ENCODE data around the gene PYCR2.

Gene PYCR2

DNA sequence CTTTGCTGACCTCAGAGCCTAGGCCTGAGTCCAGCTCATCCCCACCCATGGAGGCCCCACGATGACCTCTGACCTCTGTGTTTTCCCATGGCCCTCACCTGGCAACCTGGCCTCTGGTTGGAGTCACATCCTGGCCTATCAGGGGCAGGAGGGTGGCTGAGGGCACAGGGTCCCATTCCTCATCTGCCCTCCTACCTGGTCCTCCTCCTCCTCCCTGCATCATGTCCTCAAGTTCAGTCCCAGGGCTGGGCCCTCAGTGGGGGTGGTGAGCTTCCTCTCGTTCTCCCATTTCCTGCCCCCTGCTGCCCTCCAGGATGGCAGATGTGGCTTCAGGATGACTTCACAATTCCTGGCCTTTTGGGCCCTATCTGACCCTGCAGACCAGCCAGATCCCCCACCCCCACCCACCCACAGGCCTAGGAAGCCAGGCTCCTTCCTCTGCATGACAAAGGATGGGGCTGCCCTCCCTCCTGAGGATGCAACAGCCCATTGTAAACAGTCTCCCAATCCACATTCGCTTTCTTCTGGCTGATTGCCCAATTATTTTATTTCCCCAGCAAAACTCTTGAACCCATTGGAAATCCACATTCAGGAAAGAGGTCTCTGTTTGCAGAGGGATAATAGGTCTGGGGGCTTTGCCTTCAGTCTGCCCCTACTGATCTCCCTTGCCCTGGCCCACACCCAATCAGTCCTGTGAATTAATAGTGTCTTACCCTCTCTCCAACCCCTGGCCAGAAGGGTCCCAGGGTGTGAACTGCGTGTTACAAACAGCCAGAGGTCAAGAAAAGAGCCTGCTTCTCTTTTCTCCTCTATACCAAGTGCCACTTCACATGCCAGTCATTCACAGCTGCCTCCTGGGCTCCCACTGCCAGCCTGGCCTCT, 24.8 kb downstream of the PYCR2 start:
- no peak for DNase-seq (ENCODE audit: low read depth)
- H3K4me3 ChIP-seq (ENCODE audit: low read depth, low read length): no peak overlapping the region
- TF ChIP-seq CTCF (IDR thresholded peaks at IDR 0.05; ENCODE audit: control insufficient read depth, extremely low read depth, insufficient read depth): no peak

DNA sequence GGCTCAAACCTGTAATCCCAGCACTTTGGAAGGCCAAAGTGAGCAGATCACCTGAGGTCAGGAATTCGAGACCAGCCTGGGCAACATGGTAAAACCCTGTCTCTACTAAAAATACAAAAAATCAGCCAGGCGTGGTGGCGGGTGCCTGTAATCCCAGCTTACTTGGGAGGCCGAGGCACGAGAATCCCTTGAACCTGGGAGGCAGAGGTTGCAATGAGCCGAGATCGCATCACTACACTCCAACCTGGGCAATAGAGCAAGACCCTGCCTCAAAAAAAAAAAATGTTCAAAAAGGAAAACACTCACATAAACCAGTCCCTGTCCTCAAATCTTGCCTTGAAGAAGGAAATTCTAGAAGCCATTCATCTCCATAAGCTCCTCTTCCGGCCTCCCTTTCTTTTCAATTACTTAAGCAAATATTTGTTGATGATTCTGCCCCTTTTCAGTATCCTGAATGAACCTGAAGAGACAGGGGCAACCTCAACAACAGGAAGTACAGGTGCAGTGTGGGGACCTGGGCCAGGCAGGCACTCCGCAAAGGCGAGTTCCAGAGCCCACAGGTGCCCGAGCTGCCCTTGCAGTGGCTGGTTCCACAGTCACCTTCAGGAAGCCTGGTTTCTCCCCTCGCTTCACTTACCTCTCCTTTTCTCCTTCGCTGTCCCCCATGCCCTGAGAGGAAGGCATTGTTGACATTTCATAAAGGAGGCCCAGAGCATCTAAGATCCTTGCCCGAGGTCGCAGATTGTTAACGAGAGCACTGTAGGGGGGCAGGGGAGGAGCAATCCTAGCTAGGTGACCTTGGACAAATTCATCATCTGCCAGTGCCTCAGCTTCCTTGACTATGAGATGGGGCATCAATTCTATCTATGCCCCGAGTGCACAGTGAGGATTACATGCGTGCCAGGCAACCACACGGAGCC, 26.2 kb downstream of the PYCR2 start:
- no peak for DNase-seq (ENCODE audit: low read depth)
- H3K4me3 ChIP-seq (ENCODE audit: low read depth, low read length): no peak overlapping the region
- TF ChIP-seq CTCF (IDR thresholded peaks at IDR 0.05; ENCODE audit: control insufficient read depth, extremely low read depth, insufficient read depth): no peak

DNA sequence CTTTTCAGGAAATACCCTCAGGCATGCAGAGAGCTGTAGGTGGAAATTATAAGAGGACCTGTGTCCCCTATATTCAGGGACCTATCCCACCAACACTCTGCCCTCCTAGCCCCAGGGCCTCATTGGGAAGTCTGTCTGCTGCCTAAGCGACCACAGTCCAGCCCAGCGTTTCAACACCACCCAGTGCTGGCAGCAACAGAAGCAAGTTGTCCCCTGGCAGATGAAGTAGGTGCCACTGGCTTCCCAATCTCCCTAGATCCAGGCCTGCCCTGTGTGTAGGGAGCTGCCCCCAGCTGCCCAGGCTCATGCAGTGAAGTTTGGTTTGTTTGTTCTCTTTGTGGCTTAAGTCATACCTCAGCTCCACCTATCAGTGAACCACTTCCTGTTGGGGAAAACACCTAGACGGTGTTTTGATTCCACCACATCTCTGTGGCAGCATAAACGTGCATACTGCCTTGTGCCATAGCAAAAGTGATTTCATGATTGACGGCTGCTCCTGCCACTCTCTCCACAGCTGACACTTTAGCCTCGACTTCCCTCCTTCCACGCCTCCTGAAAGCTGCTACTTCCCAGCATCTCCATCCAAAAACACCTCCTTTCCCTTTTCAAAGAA, 27.0 kb downstream of the PYCR2 start:
- TF ChIP-seq CTCF (IDR thresholded peaks at IDR 0.05; ENCODE audit: control insufficient read depth, extremely low read depth, insufficient read depth): no peak
- no peak for DNase-seq (ENCODE audit: low read depth)
- no peak overlapping the region for H3K4me3 ChIP-seq (ENCODE audit: low read depth, low read length)

- H3K4me3 ChIP-seq (ENCODE audit: low read depth, low read length): no peak overlapping the region
- DNase-seq (ENCODE audit: low read depth): no peak
- TF ChIP-seq CTCF (IDR thresholded peaks at IDR 0.05; ENCODE audit: control insufficient read depth, extremely low read depth, insufficient read depth): no peak
Measured at GRCh38 chr1:225896494-225896893, 27.6 kb downstream of the PYCR2 start.

- H3K4me3 ChIP-seq (ENCODE audit: low read depth, low read length): no peak overlapping the region
- TF ChIP-seq CTCF (IDR thresholded peaks at IDR 0.05; ENCODE audit: control insufficient read depth, extremely low read depth, insufficient read depth): no peak
- DNase-seq (ENCODE audit: low read depth): no peak
Measured at GRCh38 chr1:225892307-225892706, 31.7 kb downstream of the PYCR2 start.

GRCh38 chr1:225891229-225891972, 32.6 kb downstream of the PYCR2 start:
- no peak for DNase-seq (ENCODE audit: low read depth)
- TF ChIP-seq CTCF (IDR thresholded peaks at IDR 0.05; ENCODE audit: control insufficient read depth, extremely low read depth, insufficient read depth): no peak
- H3K4me3 ChIP-seq (ENCODE audit: low read depth, low read length): no peak overlapping the region
